Hematopoietic multipotent progenitor cell treated with erythropoietin and hydrocortisone succinate and interleukin-3 and kit ligand, for 17 days (in vitro differentiated cells): ENCODE results near the gene LPCAT2.

ENCODE experiments used
- DNase-seq: peaks from one replicate; pipeline ENCODE4 v3.0.0-alpha.2; 2015; ENCODE audit warnings: low spot score

The LPCAT2 gene

DNA sequence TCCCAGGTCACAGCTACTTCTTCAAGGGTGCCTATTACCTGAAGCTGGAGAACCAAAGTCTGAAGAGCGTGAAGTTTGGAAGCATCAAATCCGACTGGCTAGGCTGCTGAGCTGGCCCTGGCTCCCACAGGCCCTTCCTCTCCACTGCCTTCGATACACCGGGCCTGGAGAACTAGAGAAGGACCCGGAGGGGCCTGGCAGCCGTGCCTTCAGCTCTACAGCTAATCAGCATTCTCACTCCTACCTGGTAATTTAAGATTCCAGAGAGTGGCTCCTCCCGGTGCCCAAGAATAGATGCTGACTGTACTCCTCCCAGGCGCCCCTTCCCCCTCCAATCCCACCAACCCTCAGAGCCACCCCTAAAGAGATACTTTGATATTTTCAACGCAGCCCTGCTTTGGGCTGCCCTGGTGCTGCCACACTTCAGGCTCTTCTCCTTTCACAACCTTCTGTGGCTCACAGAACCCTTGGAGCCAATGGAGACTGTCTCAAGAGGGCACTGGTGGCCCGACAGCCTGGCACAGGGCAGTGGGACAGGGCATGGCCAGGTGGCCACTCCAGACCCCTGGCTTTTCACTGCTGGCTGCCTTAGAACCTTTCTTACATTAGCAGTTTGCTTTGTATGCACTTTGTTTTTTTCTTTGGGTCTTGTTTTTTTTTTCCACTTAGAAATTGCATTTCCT is 3.4 kb upstream of the LPCAT2 start:
- DNase-seq: no peak

DNA sequence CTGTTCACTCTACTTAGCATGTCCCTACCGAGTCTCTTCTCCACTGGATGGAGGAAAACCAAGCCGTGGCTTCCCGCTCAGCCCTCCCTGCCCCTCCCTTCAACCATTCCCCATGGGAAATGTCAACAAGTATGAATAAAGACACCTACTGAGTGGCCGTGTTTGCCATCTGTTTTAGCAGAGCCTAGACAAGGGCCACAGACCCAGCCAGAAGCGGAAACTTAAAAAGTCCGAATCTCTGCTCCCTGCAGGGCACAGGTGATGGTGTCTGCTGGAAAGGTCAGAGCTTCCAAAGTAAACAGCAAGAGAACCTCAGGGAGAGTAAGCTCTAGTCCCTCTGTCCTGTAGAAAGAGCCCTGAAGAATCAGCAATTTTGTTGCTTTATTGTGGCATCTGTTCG is 2.8 kb upstream of the LPCAT2 start:
- DNase-seq: no peak

DNA sequence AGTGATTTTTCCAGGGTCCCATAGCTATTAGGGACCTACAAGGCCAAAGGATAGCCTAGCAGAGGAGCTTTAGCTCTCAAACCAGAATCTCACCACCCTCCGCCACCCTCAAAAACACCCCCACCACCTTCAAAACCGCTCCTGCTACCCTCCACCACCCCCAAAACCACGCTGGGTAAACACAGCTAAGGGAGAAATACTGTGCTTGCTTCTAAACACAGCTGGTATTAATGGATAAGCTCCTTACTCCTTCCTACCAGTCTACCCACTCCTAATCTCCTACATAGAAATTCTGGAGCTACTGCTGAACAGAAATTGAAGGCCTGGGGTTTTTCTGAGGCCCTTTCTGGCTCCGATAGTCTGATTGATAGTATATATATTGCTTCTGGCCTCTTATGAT is 2.2 kb upstream of the LPCAT2 start:
- DNase-seq: no peak

DNA sequence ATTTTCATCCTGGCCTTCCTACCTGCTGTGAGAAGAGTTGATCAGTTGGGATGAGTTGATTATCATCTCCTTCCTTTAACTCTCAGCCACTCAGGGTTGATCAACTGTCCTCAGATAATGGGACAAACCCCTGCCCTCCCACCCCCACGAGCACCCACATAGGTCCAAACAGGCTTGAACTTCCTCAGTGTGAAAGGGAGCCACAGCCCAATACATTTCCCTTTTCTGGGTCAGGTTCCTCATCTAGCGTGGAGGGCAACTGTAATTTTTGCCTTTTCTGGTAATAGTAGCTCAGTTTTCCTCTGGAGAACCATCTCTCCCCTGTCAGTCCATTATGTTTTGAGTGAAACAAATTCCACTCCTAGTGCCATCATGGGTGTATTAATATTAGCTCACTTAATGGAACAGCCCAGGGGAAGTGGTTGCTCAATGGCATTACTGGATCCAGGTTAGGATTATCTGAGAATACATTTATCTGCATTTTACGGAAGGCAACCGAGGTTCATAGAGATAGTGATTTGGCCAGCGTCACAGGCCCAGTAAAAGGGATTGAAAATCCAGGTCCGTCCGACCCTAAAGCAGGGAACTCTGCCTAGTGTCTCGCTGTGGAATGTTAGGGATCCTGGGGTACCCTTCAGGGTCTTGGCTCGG is 476 bp upstream of the LPCAT2 start:
- no peak for DNase-seq

DNA sequence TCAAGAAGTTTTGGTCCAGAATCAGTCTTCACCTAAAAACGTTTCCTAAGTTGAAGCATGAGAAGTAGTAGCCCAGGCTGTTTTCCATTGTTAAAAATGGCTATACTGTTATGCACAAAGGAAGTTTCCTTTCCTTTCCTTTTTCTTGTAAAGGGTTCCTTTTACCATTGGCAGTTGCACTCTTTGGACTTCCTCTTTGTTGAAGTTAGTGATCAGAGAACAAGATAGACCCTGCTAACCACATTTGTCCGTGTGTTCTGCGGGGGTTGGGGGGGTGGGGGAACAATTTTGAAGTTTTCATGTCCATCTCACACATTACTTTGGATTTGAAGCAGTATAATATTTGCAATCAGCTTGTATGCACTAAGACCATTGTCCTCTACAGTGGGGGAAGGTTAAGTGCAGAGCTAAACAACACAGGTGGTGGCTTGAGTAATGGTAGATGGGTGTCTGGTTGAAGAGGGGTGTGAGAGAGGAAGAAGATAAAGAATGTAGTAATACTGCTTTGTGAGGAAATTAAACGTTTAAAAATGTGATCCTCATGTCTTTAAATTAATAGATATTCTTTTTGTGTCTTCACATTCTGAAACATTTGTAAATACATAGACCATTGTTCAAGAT is 1.4 kb downstream of the LPCAT2 start:
- DNase-seq: no peak

DNA sequence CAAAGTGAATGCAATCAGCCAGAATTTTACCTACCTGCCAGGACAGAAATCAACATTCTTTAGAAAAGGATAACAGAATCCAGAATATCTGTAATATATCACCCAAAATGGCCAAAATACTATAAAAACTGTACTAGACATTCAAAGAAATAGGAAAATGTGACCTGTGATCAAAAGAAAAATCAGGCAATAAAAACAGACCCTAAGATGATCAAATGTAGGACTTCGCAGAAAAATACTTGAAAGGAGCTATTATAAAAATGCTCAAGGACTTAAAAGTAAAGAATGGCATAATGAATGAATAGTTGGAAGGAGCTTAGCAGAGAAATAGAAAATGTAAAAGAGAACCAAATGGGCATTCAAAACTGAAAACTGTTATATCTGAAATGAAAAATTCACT is 4.1 kb downstream of the LPCAT2 start:
- DNase-seq: no peak

DNA sequence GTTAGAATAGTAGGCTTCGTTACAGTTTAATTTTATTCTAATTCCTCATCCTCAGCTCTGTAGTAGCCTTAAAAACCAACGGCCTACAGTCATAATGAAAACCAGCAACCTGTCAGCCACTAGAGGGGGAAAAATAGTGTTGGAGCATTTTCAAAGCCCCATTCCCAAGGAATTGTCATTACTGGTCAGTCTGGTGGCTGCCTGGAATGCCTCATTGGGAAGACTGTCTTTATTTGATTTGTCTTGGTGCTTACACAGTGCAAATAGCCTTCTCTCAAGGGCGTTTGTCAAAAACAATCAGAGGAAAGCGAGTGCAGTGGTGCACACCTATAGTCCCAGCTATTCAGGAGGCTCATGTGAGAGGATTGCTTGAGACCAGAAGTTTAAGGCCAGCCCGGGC is 4.7 kb downstream of the LPCAT2 start:
- DNase-seq: no peak

DNA sequence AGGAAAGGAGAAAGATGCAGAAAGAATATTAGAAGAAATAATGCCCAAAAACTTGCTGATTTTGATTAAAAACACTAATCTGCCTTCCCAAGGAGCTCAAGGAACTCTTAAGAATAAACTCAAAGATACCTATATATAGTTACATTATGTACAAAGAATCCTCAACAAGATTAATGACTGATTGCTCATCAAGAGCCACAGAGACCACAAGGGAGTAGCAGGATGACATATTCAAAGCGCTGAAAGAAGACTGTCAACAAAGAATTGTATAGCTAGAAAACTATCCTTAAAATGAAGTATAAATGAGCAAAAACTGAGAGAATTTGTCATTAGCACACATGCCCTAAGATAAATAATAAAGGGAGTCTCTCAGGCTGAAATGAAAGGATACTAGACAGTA is 6.2 kb downstream of the LPCAT2 start:
- DNase-seq: no peak

DNA sequence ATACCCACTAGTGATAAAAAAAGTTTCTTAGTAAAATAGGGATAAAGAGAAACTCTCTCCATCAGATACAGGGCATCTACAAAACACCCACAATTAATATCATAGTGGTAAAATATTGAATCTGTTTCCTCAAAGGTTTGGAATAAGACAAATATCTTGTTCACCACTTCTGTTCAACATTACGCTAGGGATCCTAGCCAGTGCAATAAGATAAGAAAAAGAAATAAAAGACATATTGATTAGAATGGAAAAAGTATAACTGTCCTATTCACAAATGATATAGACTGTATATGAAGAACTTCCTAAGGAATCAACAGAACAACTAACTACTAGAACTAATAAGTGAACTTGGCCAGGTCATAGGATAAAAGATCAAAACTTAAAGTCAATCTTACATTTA is 12.9 kb downstream of the LPCAT2 start:
- no peak for DNase-seq

DNA sequence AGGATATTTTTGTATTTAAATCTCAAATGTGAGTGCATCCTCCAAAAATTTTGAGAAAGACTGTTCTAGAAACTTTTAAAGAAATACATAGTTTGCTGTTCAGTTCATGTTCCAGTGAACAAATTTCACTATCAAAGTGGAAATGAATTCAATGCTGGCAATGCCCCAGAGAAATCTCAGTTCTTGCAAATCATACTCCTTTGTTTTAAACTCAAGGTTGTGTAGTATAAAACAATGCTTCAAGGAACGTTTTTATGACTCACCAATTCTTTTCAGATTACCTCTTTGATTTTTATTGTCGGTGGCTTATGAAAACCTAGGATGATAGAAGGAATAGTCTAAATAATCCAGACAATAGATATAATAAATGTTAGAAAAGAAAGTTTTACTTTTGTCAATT is 17.6 kb downstream of the LPCAT2 start:
- DNase-seq: no peak

DNA sequence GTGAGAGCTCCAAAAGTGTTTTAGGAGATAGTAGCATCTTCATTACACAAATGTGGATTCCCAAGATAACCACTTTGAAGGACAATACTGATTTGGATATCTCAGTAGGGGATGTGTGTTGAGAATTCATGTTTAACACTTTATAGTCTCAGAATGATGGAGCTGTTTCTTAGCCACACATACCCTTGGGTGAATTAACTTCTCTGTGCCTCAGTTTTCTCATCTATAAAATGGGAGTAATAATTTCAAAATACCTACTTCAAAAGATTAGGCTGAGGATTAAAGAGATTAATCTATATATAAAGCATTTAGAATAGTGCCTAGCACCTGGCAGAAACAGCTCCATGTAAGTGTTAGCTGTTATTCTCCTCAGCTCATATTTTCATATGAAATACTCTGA is 19.0 kb downstream of the LPCAT2 start:
- DNase-seq: no peak

DNA sequence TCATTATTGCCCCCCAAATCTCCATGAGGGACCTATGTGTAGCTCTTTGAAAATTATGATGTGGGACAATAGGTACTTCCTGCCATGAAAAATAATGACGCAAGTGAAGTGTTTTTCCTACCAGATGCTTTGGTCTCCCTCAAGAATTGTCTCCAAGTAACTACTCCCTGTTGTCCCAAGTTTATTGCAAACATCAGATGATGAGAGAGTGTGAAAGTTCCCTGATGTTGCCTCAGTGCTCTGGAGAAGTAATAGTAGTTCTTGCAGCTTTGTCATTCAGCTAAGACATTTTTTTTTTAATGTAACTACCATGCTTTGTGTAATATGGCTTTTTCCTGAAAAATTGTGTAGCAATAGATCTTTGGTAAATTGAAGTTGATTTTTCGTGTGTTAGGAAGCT is 20.1 kb downstream of the LPCAT2 start:
- no peak for DNase-seq

DNA sequence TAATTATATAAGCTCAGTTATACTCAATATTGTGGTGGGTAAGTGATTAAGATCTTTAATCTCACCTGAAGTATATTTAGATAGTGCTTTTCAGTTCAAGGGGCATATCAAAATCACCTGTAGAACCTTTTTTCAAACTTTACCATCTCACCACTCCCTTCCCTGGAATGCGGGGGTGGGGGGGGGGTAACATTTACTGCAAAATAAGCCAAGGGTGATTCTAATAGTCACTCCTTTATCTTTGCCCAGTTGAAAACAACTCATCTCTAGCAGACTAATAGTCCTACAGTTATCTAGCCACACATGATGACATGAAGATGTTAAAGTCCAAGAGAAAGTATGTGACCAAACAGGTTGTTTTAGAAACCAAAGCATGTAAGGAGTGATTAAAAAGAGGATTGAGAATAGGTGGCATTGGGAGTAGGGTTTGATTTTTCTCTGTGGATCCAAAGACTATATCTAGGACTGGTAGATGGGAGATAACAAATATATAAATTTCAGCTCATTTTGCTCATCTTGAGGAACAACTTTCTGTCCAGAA is 21.5 kb downstream of the LPCAT2 start:
- DNase-seq: no peak

DNA sequence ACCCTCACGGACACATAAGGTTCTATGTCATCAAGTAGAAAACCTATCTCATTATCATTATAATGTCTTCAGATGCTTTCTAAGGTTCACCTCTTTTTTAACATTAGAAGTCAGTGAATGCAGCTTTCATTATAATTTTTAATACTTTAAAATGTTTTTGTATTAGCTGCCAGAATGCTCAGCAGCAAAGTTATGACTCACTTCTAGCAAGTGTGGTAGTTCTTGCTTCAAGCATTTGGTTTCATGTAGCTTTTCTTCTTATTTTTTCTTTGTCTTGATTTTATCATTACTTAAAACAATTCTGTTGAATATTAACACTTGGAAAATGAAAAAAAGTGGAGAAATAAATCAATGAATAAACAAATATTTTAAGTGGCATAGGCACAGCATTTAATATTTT is 23.4 kb downstream of the LPCAT2 start:
- DNase-seq: no peak

DNA sequence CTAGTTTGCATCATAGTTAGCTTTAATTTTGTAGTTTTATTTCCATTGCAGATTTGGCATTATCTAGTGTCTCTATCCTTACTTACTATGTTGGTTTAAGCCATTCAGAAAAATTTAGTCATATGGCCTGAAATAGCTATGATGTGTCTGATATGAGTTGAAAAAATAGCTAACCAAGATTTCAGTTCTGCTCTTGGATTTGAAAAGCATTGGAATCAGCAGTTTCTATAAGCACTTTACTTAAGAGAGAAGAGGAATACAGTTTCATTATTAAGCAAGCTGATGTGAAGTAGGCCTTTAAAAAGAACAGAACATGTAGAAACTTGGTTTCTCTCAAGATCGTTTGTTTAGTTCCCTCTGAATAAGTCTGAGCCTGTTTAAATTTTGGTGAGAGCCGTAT is 25.9 kb downstream of the LPCAT2 start:
- DNase-seq: no peak

DNA sequence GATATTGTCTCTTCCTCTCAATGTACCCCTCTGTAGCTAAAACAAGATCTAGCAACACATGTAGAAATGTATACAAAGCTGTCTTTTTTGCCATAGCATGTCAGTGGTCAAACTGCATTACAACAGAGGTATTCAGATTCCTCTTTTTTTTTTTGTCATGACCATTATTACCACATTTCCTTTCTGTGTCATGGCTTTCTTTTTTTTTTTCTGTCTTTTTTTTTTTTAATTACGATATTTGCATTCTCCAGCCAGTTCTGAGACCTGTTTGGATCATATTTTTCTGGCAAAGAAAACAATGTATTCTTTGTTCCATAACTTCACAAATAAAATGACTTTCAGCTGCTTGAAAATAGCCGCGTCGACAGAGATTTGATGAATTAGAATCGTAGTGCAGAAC is 30.2 kb downstream of the LPCAT2 start:
- no peak for DNase-seq

DNA sequence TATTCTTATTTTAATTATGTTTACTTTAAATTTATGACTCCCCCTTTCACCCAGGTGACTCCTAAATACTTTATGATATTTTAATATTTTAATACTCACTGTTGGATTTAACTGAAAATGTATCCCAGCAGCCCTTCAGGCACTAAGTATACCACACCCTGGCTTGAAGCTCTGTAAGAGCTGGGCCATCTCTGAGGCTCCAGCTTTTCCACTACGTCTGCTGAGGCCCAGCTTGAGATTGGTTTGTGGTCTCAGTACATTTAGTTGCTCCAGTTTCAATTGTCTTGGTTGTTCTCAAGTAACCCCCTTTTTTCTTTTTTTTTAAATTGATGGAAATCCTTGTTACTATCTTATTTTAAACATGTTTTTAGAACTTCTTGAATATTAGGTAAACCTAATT is 30.6 kb downstream of the LPCAT2 start:
- DNase-seq: no peak

DNA sequence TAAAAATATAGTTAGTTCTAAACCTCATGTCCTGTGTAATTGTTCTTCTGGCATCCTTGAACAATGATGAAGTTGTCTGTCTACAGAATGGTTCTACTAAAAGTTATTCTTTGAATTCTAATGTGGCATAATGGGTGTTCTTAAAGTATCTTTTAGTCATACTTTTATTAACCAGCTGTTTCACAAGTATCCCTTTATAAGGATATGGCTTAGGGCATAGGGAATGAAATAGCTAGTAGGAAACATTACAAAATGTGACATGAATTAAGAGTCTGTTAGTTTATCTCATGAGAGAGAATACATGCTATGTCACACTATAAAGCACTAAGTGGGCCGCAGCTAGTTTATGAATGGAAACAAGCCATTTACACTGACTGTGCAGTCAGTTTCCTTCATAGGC is 31.3 kb downstream of the LPCAT2 start:
- no peak for DNase-seq

DNA sequence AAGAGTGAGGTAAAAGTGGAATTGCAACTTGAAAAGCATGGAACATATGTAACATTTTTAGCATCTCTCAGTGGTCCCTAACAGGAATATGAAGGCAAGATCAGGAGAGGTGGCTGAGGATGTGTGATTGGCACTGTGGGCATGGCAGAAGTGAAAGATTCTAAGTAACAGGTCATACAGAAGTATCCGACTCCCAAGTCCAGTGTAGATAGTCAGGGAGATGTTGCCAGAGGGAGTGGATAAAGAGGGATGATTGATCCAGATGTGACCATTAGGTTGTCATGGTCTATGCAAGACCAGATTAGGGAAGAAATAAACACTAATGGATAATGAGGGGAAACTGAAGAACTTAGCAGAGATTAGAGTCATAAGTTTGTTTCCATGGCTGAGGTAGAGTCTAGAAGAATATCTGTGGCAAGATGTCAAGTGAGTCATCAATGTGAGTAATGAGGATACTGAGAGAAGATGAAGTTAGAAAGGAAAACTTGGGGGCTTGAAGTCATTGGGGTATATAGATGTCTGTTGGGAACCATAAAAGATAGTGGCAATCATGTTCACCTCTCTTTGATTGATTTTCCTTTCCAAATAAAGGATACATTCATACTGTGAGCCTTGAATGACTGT is 33.7 kb downstream of the LPCAT2 start:
- DNase-seq: no peak

DNA sequence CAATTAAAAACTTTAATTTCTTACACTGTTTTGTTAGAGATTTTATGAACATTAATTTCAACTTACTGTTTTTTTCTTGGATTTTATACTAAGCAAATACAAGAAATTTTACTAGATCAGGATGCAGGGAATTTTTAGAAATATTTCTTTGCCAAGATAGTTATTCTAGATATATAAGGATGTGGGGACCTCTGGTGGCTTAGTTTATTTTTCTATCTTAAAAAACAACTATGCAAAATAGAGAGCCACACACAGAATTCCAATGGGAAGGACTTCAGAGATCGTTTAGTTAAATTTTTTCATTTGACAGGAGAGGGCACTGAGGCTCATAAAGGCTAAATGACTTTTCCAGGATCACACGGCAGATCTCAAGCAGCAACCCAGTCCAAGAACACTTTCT is 34.6 kb downstream of the LPCAT2 start:
- DNase-seq: no peak

DNA sequence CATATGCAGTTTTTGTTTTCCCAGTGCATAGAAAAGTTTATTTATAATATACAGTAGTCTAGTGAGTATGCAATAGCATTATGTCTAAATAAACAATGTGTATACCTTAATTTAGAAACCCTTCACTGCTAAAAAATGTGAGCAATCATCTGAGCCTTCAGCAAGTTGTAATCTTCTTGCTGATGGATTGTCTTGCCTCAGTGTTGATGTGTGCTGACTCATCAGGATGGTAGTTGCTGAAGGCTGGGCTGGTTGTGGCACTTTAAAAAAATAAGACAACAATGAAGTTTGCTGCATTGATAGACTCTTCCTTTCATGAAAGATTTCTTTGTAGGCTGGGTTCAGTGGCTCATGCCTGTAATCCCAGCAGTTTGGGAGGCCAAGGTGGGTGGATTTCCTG is 43.7 kb downstream of the LPCAT2 start:
- no peak for DNase-seq

DNA sequence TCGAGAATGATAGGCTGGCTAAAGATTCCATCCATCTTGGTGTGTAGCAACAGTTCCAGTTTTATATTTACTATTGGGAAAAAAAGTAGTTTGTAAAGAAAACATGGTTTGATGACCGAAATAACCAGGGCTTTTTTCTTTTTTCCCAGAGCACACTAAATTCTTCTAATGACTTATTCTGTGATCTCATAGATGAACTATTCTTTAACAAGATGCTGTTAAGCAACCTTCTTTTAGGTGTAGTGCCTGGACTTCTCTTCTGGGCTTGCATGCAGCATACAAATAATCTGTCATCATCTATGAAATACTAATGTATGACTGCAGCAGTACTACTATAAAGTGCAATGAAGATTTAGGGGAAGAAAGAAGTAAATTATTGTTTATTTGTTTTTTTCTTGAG is 46.6 kb downstream of the LPCAT2 start:
- no peak for DNase-seq

DNA sequence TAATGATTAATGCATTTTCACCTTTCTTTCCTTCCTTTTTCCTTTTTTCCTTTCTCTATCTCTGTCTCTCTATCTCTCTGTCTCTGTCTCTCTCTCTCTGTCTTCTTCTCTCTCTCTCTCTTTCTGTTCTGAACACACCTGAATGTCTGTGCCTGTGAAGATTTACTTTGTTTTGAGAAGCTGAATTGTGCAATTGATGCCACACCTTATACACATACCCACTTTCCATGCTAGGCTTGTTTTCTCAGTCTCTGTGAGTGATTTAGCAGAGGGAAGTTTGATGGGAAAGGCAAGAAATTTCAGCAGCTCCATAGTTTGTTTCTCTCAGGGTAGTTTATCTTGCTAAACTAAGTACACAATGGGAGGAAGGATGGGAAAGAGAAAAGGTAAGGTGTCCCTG is 48.3 kb downstream of the LPCAT2 start:
- DNase-seq: no peak
